Chondrocyte (in vitro differentiated cells): ENCODE results near the gene UBE2D1. TPM values are rescaled to one million over a fixed set of nuclear protein-coding genes. Genes with fewer than 3 reads are reported as not detected.

Experiments used
- DNase-seq: peaks from one replicate; pipeline ENCODE4 v3.0.0; 2021; ENCODE audit warnings: mixed read lengths, low spot score
- H3K27ac Mint-ChIP-seq: one replicate; pipeline ENCODE4 v1.8.0; 2021; ENCODE audit warnings: mild to moderate bottlenecking, moderate library complexity, mixed read lengths; ENCODE audit not compliant: unreplicated experiment
- H3K27me3 Mint-ChIP-seq: 2 replicates; pipeline ENCODE4 v1.8.0; 2021; ENCODE audit warnings: low read depth, mixed read lengths
- H3K36me3 Mint-ChIP-seq: 2 replicates; pipeline ENCODE4 v1.8.0; 2021; ENCODE audit warnings: low read depth, mixed read lengths
- H3K4me1 Mint-ChIP-seq: 2 replicates; pipeline ENCODE4 v1.8.0; 2021; ENCODE audit warnings: low read depth, mild to moderate bottlenecking, mixed read lengths
- H3K4me3 Mint-ChIP-seq: one replicate; pipeline ENCODE4 v1.8.0; 2021; ENCODE audit warnings: mild to moderate bottlenecking, moderate library complexity, mixed read lengths; ENCODE audit not compliant: unreplicated experiment
- H3K9me3 Mint-ChIP-seq: 2 replicates; pipeline ENCODE4 v1.8.0; 2021; ENCODE audit warnings: low read depth, mixed read lengths
- CTCF ChIP-seq: fragments of 200-600 bp; sonication (generic); IDR thresholded peaks from 2 replicates; pipeline ENCODE4 v1.5.0; 2021; ENCODE audit warnings: antibody characterized with exemption, mild to moderate bottlenecking, moderate library complexity
- total RNA-seq: library from RNA; stranded (reverse); gene quantifications from 3 replicates; pipeline ENCODE4 v1.2.1, GENCODE V29; 2021

Gene UBE2D1
- total RNA-seq, 1 donor from 2014 or later = 12.7 TPM

- Mint-ChIP-seq H3K9me3 (no peaks in the 10 kb centered on the region), H3K4me3 (no peak overlapping the region), H3K27ac (no peak overlapping the region), H3K36me3 (no peaks in the 10 kb centered on the region), H3K4me1 (no peaks in the 10 kb centered on the region), H3K27me3 (peaks cover 7% of the 10 kb centered on the region)
- no peak for TF ChIP-seq CTCF
- no peak for DNase-seq
Measured at GRCh38 chr10:58316874-58317273, 17.9 kb upstream of the UBE2D1 start.

- Mint-ChIP-seq H3K9me3 (no peaks in the 10 kb centered on the region), H3K4me1 (peaks cover 5% of the 10 kb centered on the region), H3K4me3 (no peak overlapping the region), H3K36me3 (no peaks in the 10 kb centered on the region), H3K27me3 (peaks cover 7% of the 10 kb centered on the region), H3K27ac (no peak overlapping the region)
- TF ChIP-seq CTCF = no peak
- DNase-seq = no peak
Measured at GRCh38 chr10:58318346-58318745, 16.5 kb upstream of the UBE2D1 start.

- DNase-seq = no peak
- Mint-ChIP-seq H3K4me3 (no peak overlapping the region), H3K27ac (no peak overlapping the region), H3K9me3 (no peaks in the 10 kb centered on the region), H3K27me3 (peaks cover 4% of the 10 kb centered on the region), H3K36me3 (no peaks in the 10 kb centered on the region), H3K4me1 (peaks cover 5% of the 10 kb centered on the region)
- TF ChIP-seq CTCF = no peak
Measured at GRCh38 chr10:58319599-58319998, 15.2 kb upstream of the UBE2D1 start.

- Mint-ChIP-seq H3K27me3 (no peaks in the 10 kb centered on the region), H3K27ac (no peak overlapping the region), H3K36me3 (no peaks in the 10 kb centered on the region), H3K9me3 (no peaks in the 10 kb centered on the region), H3K4me1 (peaks cover 5% of the 10 kb centered on the region), H3K4me3 (no peak overlapping the region)
- no peak for DNase-seq
- no peak for TF ChIP-seq CTCF
Measured at GRCh38 chr10:58320351-58321049, 14.3 kb upstream of the UBE2D1 start.

GRCh38 chr10:58322072-58322834 lies 12.6 kb upstream of the UBE2D1 start:
- H3K4me1 Mint-ChIP-seq = peaks cover 5% of the 10 kb centered on the region
- H3K27me3 Mint-ChIP-seq = no peaks in the 10 kb centered on the region
- H3K36me3 Mint-ChIP-seq = no peaks in the 10 kb centered on the region
- no peak for DNase-seq
- TF ChIP-seq CTCF = no peak
- no peak overlapping the region for H3K27ac Mint-ChIP-seq
- H3K4me3 Mint-ChIP-seq = no peak overlapping the region
- H3K9me3 Mint-ChIP-seq = no peaks in the 10 kb centered on the region
